Mesendoderm (in vitro differentiated cells): ENCODE measurements around the gene DMXL2.
A peak's percentile ranks its signal among the peaks of the same experiment; 100 is the strongest.

ENCODE experiments used
- DNase-seq: peaks from one replicate; pipeline ENCODE4 v3.0.0; 2013
- H2AK5ac ChIP-seq: 2 replicates; pipeline ENCODE4 v1.6.1; 2013; ENCODE audit warnings: low read length, inconsistent platforms
- H2BK120ac ChIP-seq: 2 replicates; pipeline ENCODE4 v1.6.1; 2013; ENCODE audit warnings: low read depth, mild to moderate bottlenecking, low read length, moderate library complexity, mixed read lengths
- H2BK15ac ChIP-seq: replicated peaks from 2 replicates; pipeline ENCODE4 v1.6.1; 2013; ENCODE audit warnings: low read depth, mild to moderate bottlenecking, moderate library complexity
- H2BK5ac ChIP-seq: 2 replicates; pipeline ENCODE4 v1.6.1; 2013; ENCODE audit warnings: low read length, inconsistent platforms
- H3K18ac ChIP-seq: 2 replicates; pipeline ENCODE4 v1.6.1; 2013; ENCODE audit warnings: mild to moderate bottlenecking, low read length, mixed read lengths
- H3K23ac ChIP-seq: one replicate; pipeline ENCODE4 v1.6.1; 2013; ENCODE audit warnings: low read length
- H3K27ac ChIP-seq: 2 replicates; pipeline ENCODE4 v1.5.1; 2013; ENCODE audit warnings: low read depth, mild to moderate bottlenecking, inconsistent platforms, low read length, moderate library complexity
- H3K27me3 ChIP-seq: 2 replicates; pipeline ENCODE4 v1.6.1; 2013; ENCODE audit warnings: low read length, control low read depth, mild to moderate bottlenecking, inconsistent platforms; ENCODE audit not compliant: insufficient read depth, poor library complexity
- H3K36me3 ChIP-seq: 2 replicates; pipeline ENCODE4 v1.6.1; 2013; ENCODE audit warnings: low read length, inconsistent platforms; ENCODE audit not compliant: control insufficient read depth, insufficient read depth
- H3K4ac ChIP-seq: one replicate; pipeline ENCODE4 v1.6.1; 2013; ENCODE audit warnings: low read depth, mild to moderate bottlenecking, low read length, moderate library complexity
- H3K4me1 ChIP-seq: 2 replicates; pipeline ENCODE4 v1.6.1; 2013; ENCODE audit warnings: low read depth, low read length, inconsistent platforms; ENCODE audit not compliant: control insufficient read depth
- H3K4me2 ChIP-seq: 2 replicates; pipeline ENCODE4 v1.6.1; 2013; ENCODE audit warnings: low read length
- H3K4me3 ChIP-seq: 2 replicates; pipeline ENCODE4 v1.5.1; 2013; ENCODE audit warnings: mild to moderate bottlenecking, low read length
- H3K56ac ChIP-seq: one replicate; pipeline ENCODE4 v1.6.1; 2013; ENCODE audit warnings: low read length
- H3K79me1 ChIP-seq: 2 replicates; pipeline ENCODE4 v1.6.1; 2013; ENCODE audit warnings: low read length, inconsistent platforms
- H3K79me2 ChIP-seq: 2 replicates; pipeline ENCODE4 v1.6.1; 2013; ENCODE audit warnings: mild to moderate bottlenecking, low read length; ENCODE audit not compliant: control insufficient read depth, insufficient read depth
- H3K9ac ChIP-seq: 2 replicates; pipeline ENCODE4 v1.6.1; 2013; ENCODE audit warnings: low read length, inconsistent platforms
- H4K5ac ChIP-seq: one replicate; pipeline ENCODE4 v1.6.1; 2013; ENCODE audit warnings: low read length
- H4K8ac ChIP-seq: one replicate; pipeline ENCODE4 v1.6.1; 2013; ENCODE audit warnings: low read depth, mild to moderate bottlenecking, control low read depth, low read length, moderate library complexity
- WGBS: extraction: QIAGEN DNeasy Blood & Tissue Kit; methylation state at CpG from one replicate; pipeline ENCODE4 v1.1.7; 2013; ENCODE audit warnings: low lambda C conversion rate, missing lambda C conversion rate; ENCODE audit not compliant: insufficient coverage; ENCODE audit errors: extremely low coverage; 5-methylcytosine and 5-hydroxymethylcytosine counted together

Gene DMXL2

DNA sequence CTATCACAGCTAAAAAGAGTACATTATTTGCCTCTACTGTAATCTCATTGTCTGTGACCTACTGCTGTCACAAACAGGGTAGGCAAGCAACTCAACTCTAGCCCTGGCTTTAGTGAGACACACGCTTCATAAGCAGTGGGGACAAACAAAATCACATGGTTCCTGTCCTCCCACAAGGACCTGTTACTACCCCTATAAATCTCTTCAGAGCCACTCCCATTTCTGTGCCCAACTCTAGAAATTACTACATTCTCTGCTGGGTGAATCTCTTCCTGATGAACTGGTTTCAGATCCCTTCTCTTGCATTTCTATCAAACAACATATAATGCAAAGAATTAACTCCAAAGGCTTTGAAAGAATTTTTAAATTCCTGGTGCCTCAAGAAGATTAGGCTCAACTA lies 117.3 kb downstream of the DMXL2 start:
- Histone ChIP-seq H3K4ac (no peak overlapping the region), H3K4me2 (no peak overlapping the region), H2BK120ac (no peak overlapping the region), H3K4me3 (no peak overlapping the region), H2BK5ac (no peak overlapping the region), H4K5ac (no peak overlapping the region), H2AK5ac (no peak overlapping the region), H2BK15ac (no peak overlapping the region), H3K27me3 (no peaks in the 10 kb centered on the region), H3K79me2 (no peaks in the 10 kb centered on the region), H3K79me1 (no peaks in the 10 kb centered on the region), H3K23ac (no peak overlapping the region), H3K18ac (no peak overlapping the region), H3K36me3 (no peaks in the 10 kb centered on the region), H4K8ac (no peak overlapping the region), H3K27ac (no peak overlapping the region), H3K4me1 (no peaks in the 10 kb centered on the region), H3K56ac (no peak overlapping the region), H3K9ac (no peak overlapping the region)
- WGBS = no CpG with 5 or more reads among the region's 1 CpG
- no peak for DNase-seq

DNA sequence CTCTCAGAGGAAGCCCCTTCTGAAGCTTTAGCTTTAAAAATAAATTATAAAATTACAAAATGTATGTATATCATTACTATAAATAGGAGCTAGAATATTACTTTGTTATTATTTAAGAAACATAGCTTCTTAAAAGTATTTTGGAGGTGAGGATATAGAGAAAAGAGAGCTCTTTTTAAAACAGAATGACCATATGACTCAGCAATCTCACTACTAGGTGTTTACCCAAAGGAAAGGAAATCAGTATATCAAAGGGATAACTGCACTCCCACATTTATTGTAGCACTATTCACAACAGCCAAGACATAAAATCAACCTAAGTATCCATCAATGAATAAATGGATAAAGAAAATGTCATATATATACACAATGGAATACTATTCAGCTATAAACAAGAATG lies 119.6 kb downstream of the DMXL2 start:
- no peak overlapping the region for H3K27ac ChIP-seq
- H2AK5ac ChIP-seq = no peak overlapping the region
- DNase-seq = no peak
- no peak overlapping the region for H3K56ac ChIP-seq
- H4K8ac ChIP-seq = no peak overlapping the region
- no peaks in the 10 kb centered on the region for H3K4me1 ChIP-seq
- no peaks in the 10 kb centered on the region for H3K27me3 ChIP-seq
- H3K9ac ChIP-seq = no peak overlapping the region
- no peak overlapping the region for H2BK120ac ChIP-seq
- no peak overlapping the region for H3K4me3 ChIP-seq
- H2BK15ac ChIP-seq = no peak overlapping the region
- H3K36me3 ChIP-seq = no peaks in the 10 kb centered on the region
- H3K18ac ChIP-seq = no peak overlapping the region
- no peaks in the 10 kb centered on the region for H3K79me2 ChIP-seq
- no peak overlapping the region for H4K5ac ChIP-seq
- H3K23ac ChIP-seq = no peak overlapping the region
- no peak overlapping the region for H2BK5ac ChIP-seq
- no peak overlapping the region for H3K4ac ChIP-seq
- no peak overlapping the region for H3K4me2 ChIP-seq
- H3K79me1 ChIP-seq = no peaks in the 10 kb centered on the region

DNA sequence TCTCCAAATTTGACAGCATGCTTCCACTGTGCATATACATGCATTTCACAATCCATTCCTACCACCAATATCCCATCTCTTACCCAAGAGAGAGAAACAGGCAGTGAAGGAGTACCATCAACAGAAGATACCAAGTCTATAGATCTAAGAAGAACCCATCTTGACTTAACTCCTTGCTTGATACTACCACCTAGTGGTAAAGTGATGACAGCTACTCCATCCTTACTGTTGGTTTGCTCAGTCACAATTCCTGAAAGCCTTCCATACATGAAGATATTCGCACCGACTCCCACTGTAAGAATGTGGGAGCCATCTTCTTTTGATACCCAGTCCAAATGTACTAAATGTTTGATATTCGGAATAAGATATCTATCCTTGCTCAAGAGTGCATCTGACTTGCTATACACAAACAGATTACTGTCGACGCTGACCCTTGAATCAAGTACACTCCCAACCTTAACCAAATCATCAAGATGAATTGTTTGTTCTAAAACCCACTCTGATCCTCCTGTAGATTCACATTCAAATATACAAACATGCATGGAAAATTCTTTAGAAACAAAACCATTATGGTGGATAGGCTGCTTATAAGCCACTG lies 123.1 kb downstream of the DMXL2 start:
- Histone ChIP-seq H3K4me1 (no peaks in the 10 kb centered on the region), H3K79me1 (no peaks in the 10 kb centered on the region), H3K4me3 (no peak overlapping the region), H3K27me3 (no peaks in the 10 kb centered on the region), H2BK5ac (no peak overlapping the region), H3K56ac (no peak overlapping the region), H3K18ac (no peak overlapping the region), H3K27ac (no peak overlapping the region), H2BK15ac (no peak overlapping the region), H3K4ac (no peak overlapping the region), H3K79me2 (no peaks in the 10 kb centered on the region), H4K5ac (no peak overlapping the region), H2AK5ac (no peak overlapping the region), H4K8ac (no peak overlapping the region), H2BK120ac (no peak overlapping the region), H3K4me2 (no peak overlapping the region), H3K9ac (no peak overlapping the region), H3K36me3 (no peaks in the 10 kb centered on the region), H3K23ac (no peak overlapping the region)
- WGBS = no CpG with 5 or more reads among the region's 5 CpGs
- peak; percentile 76 for DNase-seq

DNA sequence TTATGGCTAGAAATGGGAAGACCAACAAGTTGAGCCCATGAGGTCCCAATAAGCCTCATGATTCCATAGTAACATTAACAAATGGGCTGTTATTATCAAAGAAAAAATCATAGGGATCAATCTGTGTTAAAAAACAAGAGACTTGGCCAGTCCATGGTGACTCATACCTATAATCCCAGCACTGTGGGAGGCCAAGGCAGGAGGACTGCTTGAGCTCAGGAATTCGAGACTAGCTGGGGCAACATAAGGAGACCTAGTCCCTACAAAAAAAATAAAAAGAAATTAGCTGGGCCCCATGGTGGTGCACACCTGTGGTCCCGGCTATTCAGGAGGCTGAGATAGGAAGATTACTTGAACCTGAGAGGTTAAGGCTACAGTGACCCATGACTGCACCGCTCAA lies 124.8 kb downstream of the DMXL2 start:
- Histone ChIP-seq H3K27me3 (no peaks in the 10 kb centered on the region), H2AK5ac (no peak overlapping the region), H3K4ac (no peak overlapping the region), H3K79me1 (no peaks in the 10 kb centered on the region), H2BK5ac (no peak overlapping the region), H4K8ac (no peak overlapping the region), H3K56ac (no peak overlapping the region), H3K4me3 (no peak overlapping the region), H3K23ac (no peak overlapping the region), H3K79me2 (no peaks in the 10 kb centered on the region), H2BK15ac (no peak overlapping the region), H3K18ac (no peak overlapping the region), H3K4me2 (no peak overlapping the region), H3K9ac (no peak overlapping the region), H3K4me1 (no peaks in the 10 kb centered on the region), H4K5ac (no peak overlapping the region), H3K36me3 (no peaks in the 10 kb centered on the region), H2BK120ac (no peak overlapping the region), H3K27ac (no peak overlapping the region)
- WGBS = no CpG with 5 or more reads among the region's 3 CpGs
- DNase-seq = peak; percentile 46

DNA sequence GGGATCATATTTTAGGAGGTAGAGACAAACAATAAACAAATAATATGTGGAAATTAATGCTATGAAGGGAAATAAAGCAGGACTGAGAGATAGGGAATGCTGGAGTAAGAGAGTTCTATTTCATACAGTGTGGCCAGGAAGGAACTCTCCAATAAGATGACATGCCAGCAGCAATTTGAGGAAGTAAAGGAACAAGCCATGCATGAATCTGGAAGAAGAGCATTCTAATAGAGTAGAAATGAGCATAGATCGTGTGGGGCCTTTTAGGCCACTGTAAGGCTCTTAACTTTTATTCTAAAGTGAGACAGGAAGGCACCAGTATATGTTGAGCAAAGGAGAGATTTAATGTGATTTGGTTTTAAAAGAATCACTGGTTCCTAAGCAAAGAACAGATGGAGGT lies 126.3 kb downstream of the DMXL2 start:
- Histone ChIP-seq H3K23ac (no peak overlapping the region), H3K56ac (no peak overlapping the region), H3K36me3 (no peaks in the 10 kb centered on the region), H3K9ac (no peak overlapping the region), H2BK15ac (no peak overlapping the region), H3K4me1 (no peaks in the 10 kb centered on the region), H2BK5ac (no peak overlapping the region), H4K8ac (no peak overlapping the region), H3K4me3 (no peak overlapping the region), H3K27me3 (no peaks in the 10 kb centered on the region), H3K27ac (no peak overlapping the region), H4K5ac (no peak overlapping the region), H3K4ac (no peak overlapping the region), H2AK5ac (no peak overlapping the region), H2BK120ac (no peak overlapping the region), H3K79me1 (no peaks in the 10 kb centered on the region), H3K79me2 (no peaks in the 10 kb centered on the region), H3K18ac (no peak overlapping the region), H3K4me2 (no peak overlapping the region)
- WGBS = no CpG with 5 or more reads among the region's 1 CpG
- DNase-seq = no peak
